MM.1S (cell line): ENCODE data around the gene RASA4B.
"Not testable (repeated sequence)": the region's sequence is repeated elsewhere in the genome, so short reads cannot be mapped to it uniquely, and the experiment has no call there.

ENCODE experiments used
- CTCF ChIP-seq: fragments of 300-600 bp; sonication (generic); IDR thresholded peaks from 2 replicates; pipeline ENCODE4 v1.5.1; 2016; ENCODE audit warnings: antibody characterized with exemption, low read length, mixed read lengths
- EZH2 ChIP-seq: fragments of 300-600 bp; sonication (generic); optimal IDR thresholded peaks from 2 replicates; pipeline ENCODE3; 2017; ENCODE audit warnings: low read depth, mild to moderate bottlenecking, antibody characterized with exemption, low read length, mixed read lengths
- EZH2phosphoT487 ChIP-seq: fragments of 300-600 bp; sonication (generic); IDR thresholded peaks from 2 replicates; pipeline ENCODE4 v1.6.1; 2018; ENCODE audit warnings: antibody characterized with exemption, low read length

- TF ChIP-seq CTCF, EZH2, EZH2phosphoT487: not testable (repeated sequence)
These were observed 27.7 kb upstream of the RASA4B start for GRCh38 chr7:102545288-102545687.
